Activated CD4-positive, alpha-beta T cell treated with anti-CD3 and anti-CD28 coated beads, Interleukin-2, amount 10 ng/mL, durations not matched to agents 7 days and 5 days (primary cell): Measurements from ENCODE around the gene OR8D4. TPM values are rescaled to one million over a fixed set of nuclear protein-coding genes. Genes with fewer than 3 reads are reported as not detected.
"Not testable (repeated sequence)": the region's sequence is repeated elsewhere in the genome, so short reads cannot be mapped to it uniquely, and the experiment has no call there.

Experiments used
- CTCF ChIA-PET: fragments of 350-600 bp; sonication (Branson Sonifier 250); formaldehyde crosslinking; loops from one replicate; lab custom pipeline; 2021; ENCODE audit warnings: antibody characterized with exemption; lab: Charles Lee
- POLR2A ChIA-PET: fragments of 350-600 bp; sonication (Branson Sonifier 250); formaldehyde crosslinking; loops from one replicate; lab custom pipeline; 2021; ENCODE audit warnings: antibody characterized with exemption; lab: Charles Lee
- DNase-seq: peaks from one replicate; pipeline ENCODE4 v3.0.0-alpha.2; 2020
- H3K27ac Mint-ChIP-seq: one replicate; pipeline ENCODE4 v1.8.0; 2021; ENCODE audit warnings: mild to moderate bottlenecking, moderate library complexity, mixed read lengths
- H3K27me3 Mint-ChIP-seq: one replicate; pipeline ENCODE4 v1.8.0; 2021; ENCODE audit warnings: mixed read lengths
- H3K36me3 Mint-ChIP-seq: one replicate; pipeline ENCODE4 v1.8.0; 2021; ENCODE audit warnings: low read depth, mixed read lengths
- H3K4me1 Mint-ChIP-seq: one replicate; pipeline ENCODE4 v1.8.0; 2021; ENCODE audit warnings: mixed read lengths
- H3K4me3 Mint-ChIP-seq: one replicate; pipeline ENCODE4 v1.8.0; 2021; ENCODE audit warnings: mild to moderate bottlenecking, moderate library complexity, mixed read lengths
- H3K9me3 Mint-ChIP-seq: one replicate; pipeline ENCODE4 v1.8.0; 2021; ENCODE audit warnings: mixed read lengths
- total RNA-seq, 2 experiments: library from RNA; stranded (reverse); gene quantifications; one replicate each; pipeline ENCODE4 v1.2.3, GENCODE V29; 2021

The OR8D4 gene
- not detected for total RNA-seq

- H3K36me3 Mint-ChIP-seq, result no peaks in the 10 kb centered on the region
Observed at GRCh38 chr11:123901867-123902266, at the start of gene OR8D4. TSS of gene OR8D4 (plus strand) at chr11:123902167. CDS start at chr11:123906432, 4,265 bp downstream.

GRCh38 chr11:123852321-123852720 lies 49.6 kb upstream of the OR8D4 start:
- DNase-seq, result no peak
- no peak overlapping the region for H3K4me3 Mint-ChIP-seq
- ChIA-PET CTCF (no interaction called here), POLR2A (no interaction called here)
- H3K27ac Mint-ChIP-seq, result no peak overlapping the region
- H3K9me3 Mint-ChIP-seq, result no peaks in the 10 kb centered on the region
- H3K27me3 Mint-ChIP-seq, result peaks cover 6% of the 10 kb centered on the region
- H3K36me3 Mint-ChIP-seq, result no peaks in the 10 kb centered on the region
- H3K4me1 Mint-ChIP-seq, result no peaks in the 10 kb centered on the region

More at GRCh38 chr11:123901867-123902266, at the start of gene OR8D4:
- H3K27ac Mint-ChIP-seq, result no peak within 1 kb of the TSS
- H3K4me1 Mint-ChIP-seq, result no peaks in the 10 kb centered on the region
- no peak for DNase-seq
- ChIA-PET CTCF (no interaction called here), POLR2A (no interaction called here)
- no peaks in the 10 kb centered on the region for H3K9me3 Mint-ChIP-seq
- no peaks in the 10 kb centered on the region for H3K27me3 Mint-ChIP-seq
- no peak within 1 kb of the TSS for H3K4me3 Mint-ChIP-seq

- H3K27me3 Mint-ChIP-seq, result peaks cover 7% of the 10 kb centered on the region
- no peaks in the 10 kb centered on the region for H3K4me1 Mint-ChIP-seq
- no peak for DNase-seq
- H3K9me3 Mint-ChIP-seq, result no peaks in the 10 kb centered on the region
- CTCF ChIA-PET, result no interaction called here
- no peak overlapping the region for H3K4me3 Mint-ChIP-seq
- H3K36me3 Mint-ChIP-seq, result no peaks in the 10 kb centered on the region
- POLR2A ChIA-PET, result no interaction called here
- no peak overlapping the region for H3K27ac Mint-ChIP-seq
Observed at GRCh38 chr11:123853038-123853437, 48.9 kb upstream of the OR8D4 start.

GRCh38 chr11:123856444-123856843 lies 45.5 kb upstream of the OR8D4 start:
- no peak overlapping the region for H3K27ac Mint-ChIP-seq
- no peak for DNase-seq
- POLR2A ChIA-PET, result no interaction called here
- no peaks in the 10 kb centered on the region for H3K9me3 Mint-ChIP-seq
- CTCF ChIA-PET, result no interaction called here
- no peaks in the 10 kb centered on the region for H3K36me3 Mint-ChIP-seq
- H3K4me3 Mint-ChIP-seq, result no peak overlapping the region
- H3K4me1 Mint-ChIP-seq, result no peaks in the 10 kb centered on the region
- peaks cover 1% of the 10 kb centered on the region for H3K27me3 Mint-ChIP-seq

GRCh38 chr11:123859731-123860130 lies 42.2 kb upstream of the OR8D4 start:
- peaks cover 1% of the 10 kb centered on the region for H3K27me3 Mint-ChIP-seq
- CTCF ChIA-PET, result no interaction called here
- H3K9me3 Mint-ChIP-seq, result no peaks in the 10 kb centered on the region
- H3K4me1 Mint-ChIP-seq, result no peaks in the 10 kb centered on the region
- no peak for DNase-seq
- POLR2A ChIA-PET, result no interaction called here
- no peak overlapping the region for H3K27ac Mint-ChIP-seq
- H3K4me3 Mint-ChIP-seq, result no peak overlapping the region
- no peaks in the 10 kb centered on the region for H3K36me3 Mint-ChIP-seq

GRCh38 chr11:123865293-123865692 lies 36.7 kb upstream of the OR8D4 start:
- H3K36me3 Mint-ChIP-seq, H3K4me1 Mint-ChIP-seq, POLR2A ChIA-PET, H3K27me3 Mint-ChIP-seq, H3K9me3 Mint-ChIP-seq, CTCF ChIA-PET, H3K4me3 Mint-ChIP-seq, DNase-seq, H3K27ac Mint-ChIP-seq: not testable (repeated sequence)

- H3K4me3 Mint-ChIP-seq, H3K36me3 Mint-ChIP-seq, H3K9me3 Mint-ChIP-seq, H3K27ac Mint-ChIP-seq, H3K27me3 Mint-ChIP-seq, POLR2A ChIA-PET, H3K4me1 Mint-ChIP-seq, DNase-seq, CTCF ChIA-PET: not testable (repeated sequence)
Observed at GRCh38 chr11:123867795-123868194, 34.2 kb upstream of the OR8D4 start.

- POLR2A ChIA-PET, result no interaction called here
Observed at GRCh38 chr11:123880912-123881311, 21.1 kb upstream of the OR8D4 start.

GRCh38 chr11:123885570-123885969 lies 16.4 kb upstream of the OR8D4 start, which contains the start of gene TMEM225:
TSS of gene TMEM225 (minus strand) at chr11:123885670. CDS start at chr11:123885425, 245 bp downstream.
- H3K4me1 Mint-ChIP-seq, result no peaks in the 10 kb centered on the region
- H3K4me3 Mint-ChIP-seq, result no peak within 1 kb of the TSS
- no peak for DNase-seq
- H3K36me3 Mint-ChIP-seq, result no peaks in the 10 kb centered on the region
- POLR2A ChIA-PET, result no interaction called here
- CTCF ChIA-PET, result no interaction called here
- H3K9me3 Mint-ChIP-seq, result no peaks in the 10 kb centered on the region
- H3K27me3 Mint-ChIP-seq, result no peaks in the 10 kb centered on the region
- H3K27ac Mint-ChIP-seq, result no peak within 1 kb of the TSS

More at GRCh38 chr11:123880912-123881311, 21.1 kb upstream of the OR8D4 start:
- CTCF ChIA-PET, result no interaction called here
- H3K4me1 Mint-ChIP-seq, result no peaks in the 10 kb centered on the region
- H3K4me3 Mint-ChIP-seq, result no peak overlapping the region
- H3K36me3 Mint-ChIP-seq, result no peaks in the 10 kb centered on the region
- H3K9me3 Mint-ChIP-seq, result no peaks in the 10 kb centered on the region
- no peak for DNase-seq
- H3K27me3 Mint-ChIP-seq, result no peaks in the 10 kb centered on the region
- H3K27ac Mint-ChIP-seq, result no peak overlapping the region

- H3K27me3 Mint-ChIP-seq, result no peaks in the 10 kb centered on the region
- no peak overlapping the region for H3K27ac Mint-ChIP-seq
- H3K4me1 Mint-ChIP-seq, result no peaks in the 10 kb centered on the region
- CTCF ChIA-PET, result no interaction called here
- H3K9me3 Mint-ChIP-seq, result no peaks in the 10 kb centered on the region
- no peak for DNase-seq
- no peaks in the 10 kb centered on the region for H3K36me3 Mint-ChIP-seq
- POLR2A ChIA-PET, result no interaction called here
- H3K4me3 Mint-ChIP-seq, result no peak overlapping the region
Observed at GRCh38 chr11:123892031-123892430, 9.9 kb upstream of the OR8D4 start.

GRCh38 chr11:123899792-123900191 lies 2.2 kb upstream of the OR8D4 start:
- no peak for DNase-seq
- CTCF ChIA-PET, result interaction anchor here (1.3 kb wide), 1 partner anchor 11 kb away, joined by 3 read pairs; no protein-coding TSS in a partner anchor
- Mint-ChIP-seq H3K27me3 (no peaks in the 10 kb centered on the region), H3K4me1 (no peaks in the 10 kb centered on the region), H3K27ac (no peak overlapping the region), H3K4me3 (no peak overlapping the region), H3K36me3 (no peaks in the 10 kb centered on the region), H3K9me3 (no peaks in the 10 kb centered on the region)
- POLR2A ChIA-PET, result no interaction called here

- ChIA-PET CTCF (no interaction called here), POLR2A (no interaction called here)
- no peaks in the 10 kb centered on the region for H3K4me1 Mint-ChIP-seq
- H3K9me3 Mint-ChIP-seq, result no peaks in the 10 kb centered on the region
- H3K4me3 Mint-ChIP-seq, result no peak overlapping the region
- H3K36me3 Mint-ChIP-seq, result no peaks in the 10 kb centered on the region
- no peak overlapping the region for H3K27ac Mint-ChIP-seq
- H3K27me3 Mint-ChIP-seq, result peaks cover 4% of the 10 kb centered on the region
- DNase-seq, result no peak
Observed at GRCh38 chr11:123903932-123904331, 2.0 kb downstream of the OR8D4 start.

GRCh38 chr11:123904932-123905331 lies 3.0 kb downstream of the OR8D4 start:
- CTCF ChIA-PET, result no interaction called here
- Mint-ChIP-seq H3K4me1 (no peaks in the 10 kb centered on the region), H3K9me3 (no peaks in the 10 kb centered on the region), H3K27me3 (peaks cover 4% of the 10 kb centered on the region), H3K36me3 (no peaks in the 10 kb centered on the region), H3K4me3 (no peak overlapping the region), H3K27ac (no peak overlapping the region)
- DNase-seq, result no peak
- POLR2A ChIA-PET, result no interaction called here

GRCh38 chr11:123905826-123906225 lies 3.9 kb downstream of the OR8D4 start:
- Mint-ChIP-seq H3K27me3 (peaks cover 4% of the 10 kb centered on the region), H3K9me3 (no peaks in the 10 kb centered on the region), H3K4me3 (no peak overlapping the region), H3K27ac (no peak overlapping the region), H3K4me1 (no peaks in the 10 kb centered on the region), H3K36me3 (no peaks in the 10 kb centered on the region)
- ChIA-PET CTCF (no interaction called here), POLR2A (no interaction called here)
- DNase-seq, result no peak
